Right forelimb (tissue), 1 donor: ENCODE results near the gene MCOLN1.
A peak's percentile ranks its signal among the peaks of the same experiment; 100 is the strongest.

Source experiments
- DNase-seq: peaks from one replicate; pipeline ENCODE4 v3.0.0-alpha.2; 2018

The MCOLN1 gene

GRCh38 chr19:7522072-7522922 lies at the start of gene MCOLN1:
MCOLN1 (plus strand) TSS chr19:7522624; CDS start chr19:7522751, 127 bp downstream.
- DNase-seq: peak; percentile 99

DNA sequence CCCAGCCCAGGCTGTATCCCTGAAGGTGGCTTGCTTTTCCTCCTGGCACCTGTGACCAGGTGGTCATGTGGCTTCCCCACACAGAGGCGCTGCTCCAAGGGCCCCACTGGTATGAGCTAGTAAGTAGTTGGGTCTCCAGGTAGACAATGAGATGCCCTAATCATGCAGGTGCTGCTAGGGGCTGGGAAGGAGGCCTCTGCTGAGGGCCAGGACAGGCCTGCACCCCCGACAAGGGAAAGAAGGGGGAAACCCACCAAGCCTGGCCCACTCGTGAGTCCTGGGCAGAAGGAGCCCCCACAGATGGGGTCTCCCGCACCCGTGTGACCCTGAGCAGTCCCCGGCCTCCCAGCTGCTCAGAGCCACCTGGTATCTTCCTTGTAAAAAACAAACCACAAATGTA lies 46.8 kb upstream of the MCOLN1 start:
- no peak for DNase-seq

DNA sequence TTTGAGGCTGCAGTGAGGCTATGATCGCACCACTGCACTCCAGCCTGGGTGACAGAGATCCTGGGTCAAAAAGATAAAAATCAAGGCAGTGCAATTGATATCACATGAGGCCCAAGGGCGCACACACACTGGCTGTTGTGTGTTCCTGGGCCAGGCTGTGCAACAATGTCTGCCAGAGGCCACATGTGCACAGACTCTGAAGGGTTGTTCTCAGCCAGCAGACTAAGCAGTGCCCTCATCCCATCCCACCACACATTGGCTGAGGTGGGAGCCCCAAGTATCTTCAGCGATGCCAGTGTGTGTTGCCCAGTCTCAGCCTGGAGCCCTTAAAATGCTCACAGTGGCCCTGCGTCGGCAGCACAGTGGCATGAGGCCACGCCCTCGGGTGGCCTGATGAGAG lies 46.2 kb upstream of the MCOLN1 start:
- DNase-seq: no peak

DNA sequence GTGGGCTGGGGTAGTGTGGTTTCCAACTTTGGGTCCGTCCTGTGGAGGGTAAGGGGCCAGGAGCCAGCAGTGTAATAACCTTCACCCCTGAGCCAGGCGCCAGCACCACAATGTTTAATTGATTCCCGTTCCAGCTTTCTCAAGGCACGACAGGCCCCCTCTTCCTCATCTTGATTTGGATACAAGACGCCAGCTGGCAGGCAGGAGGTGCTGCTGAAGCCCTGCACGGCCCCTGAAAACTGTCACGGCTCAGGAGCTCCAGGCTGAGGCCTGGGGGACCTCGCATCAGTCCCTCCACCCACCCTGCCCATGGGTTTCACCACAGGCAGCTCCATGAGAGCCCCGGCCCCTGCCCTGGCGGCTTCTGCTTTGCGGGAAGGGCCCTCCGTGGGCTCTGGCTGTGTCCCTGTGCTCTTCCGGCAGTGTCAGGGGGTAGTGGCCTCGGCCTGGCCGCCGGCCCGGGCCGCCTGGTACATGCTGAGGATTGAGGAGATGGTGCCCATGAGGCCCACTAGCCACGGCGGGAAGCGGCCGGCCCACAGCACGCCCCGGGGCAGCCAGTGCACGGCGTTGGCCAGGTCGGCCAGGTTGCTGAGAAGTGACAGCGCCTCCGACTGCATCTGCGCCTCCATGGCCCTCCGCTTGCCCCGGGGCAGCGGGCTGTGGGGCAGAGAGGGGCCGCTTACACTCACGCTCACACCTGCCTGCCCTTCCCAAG lies 45.5 kb upstream of the MCOLN1 start:
- DNase-seq: no peak

DNA sequence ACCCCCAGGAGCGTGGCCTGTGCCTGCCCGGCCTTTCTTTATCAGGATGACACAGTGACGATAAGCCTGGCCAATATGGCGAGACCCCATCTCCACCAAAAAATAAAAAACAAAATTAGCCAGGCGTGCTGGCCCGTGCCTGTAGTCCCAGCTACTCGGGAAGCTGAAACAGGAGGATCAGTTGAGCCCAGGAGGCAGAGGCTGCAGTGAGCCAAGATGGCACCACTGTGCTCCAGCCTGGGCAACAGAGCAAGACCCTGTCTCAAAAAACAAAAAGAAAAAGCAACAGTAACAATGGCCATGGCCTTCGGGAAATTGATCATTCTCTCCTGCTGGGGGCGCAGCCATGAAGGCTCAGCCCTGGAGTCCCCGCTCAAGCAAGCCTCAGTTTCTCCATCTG lies 44.7 kb upstream of the MCOLN1 start:
- no peak for DNase-seq

GRCh38 chr19:7478173-7478842 lies 44.1 kb upstream of the MCOLN1 start:
- DNase-seq: no peak

DNA sequence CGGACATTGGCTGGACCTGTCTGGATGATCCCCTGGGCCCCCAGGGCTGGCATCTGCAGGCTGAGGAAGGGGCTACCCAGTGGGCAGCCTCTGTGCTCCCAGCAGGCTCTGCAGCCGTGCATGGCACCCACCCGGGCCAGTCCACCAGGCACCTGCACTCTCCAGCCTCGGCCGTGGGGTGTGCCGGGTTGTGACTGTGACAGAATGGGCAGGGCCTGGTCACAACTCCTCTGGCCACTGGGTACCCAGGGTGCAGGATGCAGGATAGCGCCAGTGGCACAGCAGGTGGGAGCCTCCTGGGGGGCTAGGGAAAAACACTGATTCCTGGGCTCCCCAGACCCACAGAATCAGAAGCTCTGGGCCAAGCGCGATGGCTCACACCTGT lies 43.6 kb upstream of the MCOLN1 start:
- no peak for DNase-seq

- DNase-seq: no peak
Observed at GRCh38 chr19:7480222-7480969, 42.0 kb upstream of the MCOLN1 start.

- DNase-seq: no peak
Observed at GRCh38 chr19:7480970-7481255, 41.5 kb upstream of the MCOLN1 start.

GRCh38 chr19:7482584-7483439 lies 39.6 kb upstream of the MCOLN1 start:
- no peak for DNase-seq

DNA sequence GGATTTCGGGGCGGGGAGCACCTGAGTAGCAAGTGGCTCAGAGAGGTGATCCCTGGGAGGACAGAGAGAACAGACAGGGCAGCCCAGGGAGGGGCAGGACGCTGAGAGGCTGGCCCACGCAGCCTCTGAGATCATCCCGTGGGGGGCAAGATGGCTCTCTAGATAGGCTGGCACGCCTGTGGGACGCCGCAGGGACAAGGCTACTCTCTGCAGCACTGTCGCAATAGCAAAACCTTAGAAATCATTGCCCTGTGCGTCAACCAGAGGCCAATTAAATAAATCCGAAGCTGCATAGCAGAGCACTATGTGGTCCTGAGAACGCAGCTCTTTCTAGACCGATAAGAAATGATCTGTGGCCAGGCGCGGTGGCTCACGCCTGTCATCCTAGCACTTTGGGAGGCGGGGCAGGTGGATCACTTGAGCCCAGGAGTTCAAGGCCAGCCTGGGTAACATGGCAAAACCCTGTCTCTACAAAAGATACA lies 38.7 kb upstream of the MCOLN1 start:
- no peak for DNase-seq

- DNase-seq: no peak
Observed at GRCh38 chr19:7486923-7487322, 35.5 kb upstream of the MCOLN1 start.

DNA sequence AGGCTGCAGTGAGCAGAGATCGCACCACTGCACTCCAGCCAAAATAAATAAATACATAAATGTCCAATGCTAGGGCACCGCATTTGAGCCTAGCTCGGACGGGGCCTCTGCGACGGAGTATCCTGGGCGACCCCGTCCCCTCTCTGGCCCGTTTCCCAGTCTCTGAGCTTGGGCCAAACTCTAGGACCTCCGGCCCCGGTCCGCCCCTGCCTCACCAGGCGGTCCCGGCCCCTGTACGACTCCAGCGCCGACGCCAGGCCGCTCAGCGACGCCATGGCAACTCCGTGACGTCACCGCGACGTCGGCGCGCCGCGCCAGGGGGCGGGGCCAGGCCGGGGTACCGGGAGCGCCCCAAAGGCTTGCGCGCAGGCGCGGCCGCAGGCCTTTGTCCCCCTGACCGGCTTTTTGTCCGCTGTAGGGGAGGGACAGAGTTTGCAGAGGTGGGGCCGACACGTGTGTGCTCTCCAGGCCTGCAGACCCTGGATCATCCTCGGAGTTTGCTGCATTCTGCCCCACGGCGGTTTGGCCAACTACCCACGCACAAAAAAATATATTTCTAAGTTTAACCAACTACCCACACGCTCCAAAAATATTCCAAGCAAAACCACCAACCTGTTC lies 33.6 kb upstream of the MCOLN1 start, which contains the start of gene PEX11G:
TSS of gene PEX11G (minus strand) at position 300 of the 618 bp plus-strand sequence. CDS start at position 275, 25 bp downstream.
- DNase-seq: peak; percentile 97

DNA sequence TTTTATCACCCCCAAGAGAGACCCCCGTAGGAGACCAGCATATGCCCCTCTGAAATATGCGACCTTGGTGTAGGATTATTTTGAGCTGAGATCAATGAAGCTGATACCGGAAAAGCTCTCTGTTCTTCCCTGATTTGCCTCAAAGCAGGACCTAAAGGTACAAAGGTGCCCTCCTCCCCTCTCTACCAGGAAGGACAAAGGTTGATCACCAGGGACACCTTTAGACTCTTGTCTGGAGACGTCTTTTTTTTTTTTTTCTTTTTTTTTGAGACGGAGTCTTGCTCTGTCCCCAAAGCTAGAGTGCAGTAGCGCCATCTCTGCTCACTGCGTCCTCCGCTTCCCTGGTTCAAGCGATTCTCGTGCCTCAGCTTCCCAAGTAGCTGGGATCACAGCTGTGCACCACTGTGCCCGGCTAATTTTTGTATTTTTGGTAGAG lies 32.8 kb upstream of the MCOLN1 start:
- no peak for DNase-seq

GRCh38 chr19:7492142-7492541 lies 30.3 kb upstream of the MCOLN1 start:
- no peak for DNase-seq

GRCh38 chr19:7492558-7492957 lies 29.9 kb upstream of the MCOLN1 start:
- DNase-seq: no peak

- DNase-seq: no peak
Observed at GRCh38 chr19:7494416-7495098, 27.9 kb upstream of the MCOLN1 start.

DNA sequence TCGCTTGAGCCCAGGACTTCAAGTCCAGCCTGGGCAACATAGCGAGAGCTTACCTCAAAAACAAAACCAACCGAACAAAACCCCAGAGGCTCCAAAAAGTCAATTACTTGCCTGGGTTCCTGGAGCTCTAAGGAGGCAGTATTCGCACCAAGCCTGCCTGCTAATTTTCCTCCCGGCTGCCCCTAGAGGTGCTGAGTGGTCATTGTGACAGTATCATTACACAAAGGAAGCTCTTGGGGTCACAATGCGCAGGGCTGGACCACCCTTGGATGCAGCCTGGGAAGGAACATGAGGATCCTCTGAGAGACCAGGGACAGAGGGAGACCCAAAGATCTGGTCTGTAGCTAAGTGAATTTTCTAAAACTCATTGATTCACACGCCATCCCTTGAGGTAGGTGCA lies 25.1 kb upstream of the MCOLN1 start:
- no peak for DNase-seq

GRCh38 chr19:7500811-7501450 lies 21.5 kb upstream of the MCOLN1 start:
- peak; percentile 68 for DNase-seq

DNA sequence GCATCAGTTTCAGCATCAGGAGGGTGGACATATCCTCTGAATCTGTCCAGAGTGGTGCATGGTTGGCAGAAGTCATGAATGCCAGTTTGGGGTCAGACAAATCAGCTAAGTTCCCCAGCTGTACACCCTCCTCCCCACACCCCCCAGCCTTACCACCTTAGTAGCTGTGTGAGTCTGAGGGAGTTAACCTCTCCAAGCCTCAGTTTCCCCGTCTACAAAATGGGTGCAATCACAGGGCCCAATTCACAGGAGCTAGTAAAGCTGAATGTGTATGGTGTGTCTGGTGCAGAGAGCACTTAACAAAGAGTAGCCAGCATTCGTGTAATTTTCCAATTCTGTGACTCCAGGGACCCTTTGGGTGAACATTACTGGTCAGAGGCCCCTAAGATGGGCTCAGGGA lies 19.9 kb upstream of the MCOLN1 start:
- DNase-seq: no peak
